GM12878 (cell line): ENCODE measurements around the gene AGAP1. TPM values are rescaled to one million over a fixed set of nuclear protein-coding genes. Genes with fewer than 3 reads are reported as not detected.

Experiments used
- ATAC-seq: fragments of 200-7000 bp; cut with Tn5 transposase; 3 replicates; pipeline ENCODE4 v1.9.1; 2020; ENCODE audit warnings: mild to moderate bottlenecking, moderate library complexity
- BruUV-seq: library from RNA; stranded (reverse); fragments of 400-500 nt; replicated peaks from 2 replicates; lab custom pipeline; 2021; lab: Mats Ljungman, UMichigan
- CTCF ChIA-PET: fragments of 300-600 bp; sonication (Branson Sonifier 250); formaldehyde crosslinking; extraction: SDS; loops from one replicate; lab custom pipeline; 2021; ENCODE audit warnings: inconsistent platforms; lab: Yijun Ruan, JAX
- POLR2A ChIA-PET: fragments of 350-600 bp; formaldehyde crosslinking; extraction: SDS; loops from one replicate; lab custom pipeline; 2021; ENCODE audit warnings: inconsistent platforms; lab: Charles Lee
- RAD21 ChIA-PET: fragments of 300-600 bp; sonication (Branson Sonifier 250); formaldehyde crosslinking; loops from one replicate; lab custom pipeline; 2023; ENCODE audit warnings: antibody characterized with exemption; ENCODE audit not compliant: unreplicated experiment; lab: Charles Lee
- SMC1A ChIA-PET: fragments of 300-600 bp; sonication (Branson Sonifier 250); formaldehyde crosslinking; loops from one replicate; lab custom pipeline; 2023; ENCODE audit not compliant: unreplicated experiment, uncharacterized antibody; lab: Charles Lee
- DNase-seq: peaks from one replicate; pipeline ENCODE4 v3.0.0-alpha.2; 2011; ENCODE audit warnings: low read depth, low spot score
- FAIRE-seq: peaks from 3 replicates; lab custom pipeline; 2011; peaks lifted over from hg19 to GRCh38; lab: Jason Lieb, UNC
- H2AFZ ChIP-seq: 2 replicates; pipeline ENCODE4 v1.6.0; 2011; ENCODE audit warnings: low read depth, low read length, control low read depth; ENCODE audit not compliant: control insufficient read depth
- H3K27ac ChIP-seq: 2 replicates; pipeline ENCODE4 v1.5.1; 2011; ENCODE audit warnings: control low read depth; ENCODE audit not compliant: control insufficient read depth, insufficient read depth
- H3K27me3 ChIP-seq, 2 experiments: replicated peaks in 1 of 2; 2 replicates each; pipeline versions ENCODE4 v1.6.0 to v1.6.1; 2011; ENCODE audit warnings: low read length in 1 of 2; ENCODE audit not compliant: control insufficient read depth in 2 of 2, insufficient read depth in 2 of 2
- H3K36me3 ChIP-seq, 2 experiments: 2 replicates each; pipeline ENCODE4 v1.5.1; 2011; ENCODE audit warnings: low read length in 1 of 2; ENCODE audit not compliant: control insufficient read depth in 2 of 2, insufficient read depth in 2 of 2
- H3K4me1 ChIP-seq: 2 replicates; pipeline ENCODE4 v1.6.1; 2011; ENCODE audit warnings: mild to moderate bottlenecking, low read length, moderate library complexity, mixed read lengths; ENCODE audit not compliant: control insufficient read depth, insufficient read depth
- H3K4me2 ChIP-seq: 2 replicates; pipeline ENCODE4 v1.6.0; 2011; ENCODE audit warnings: control low read depth; ENCODE audit not compliant: control insufficient read depth, insufficient read depth
- H3K4me3 ChIP-seq: fragments of 200-600 bp; sonication (generic); 2 replicates; pipeline ENCODE4 v1.5.1; 2016
- H3K79me2 ChIP-seq: 2 replicates; pipeline ENCODE4 v1.6.0; 2011; ENCODE audit warnings: low read length; ENCODE audit not compliant: control insufficient read depth, insufficient read depth
- H3K9ac ChIP-seq: 2 replicates; pipeline ENCODE4 v1.8.0; 2011; ENCODE audit warnings: low read length, control low read depth, mixed read lengths; ENCODE audit not compliant: control insufficient read depth, insufficient read depth
- H3K9me3 ChIP-seq: replicated peaks from 3 replicates; pipeline ENCODE4 v1.5.1; 2011; ENCODE audit warnings: mild to moderate bottlenecking, low read length; ENCODE audit not compliant: control insufficient read depth, insufficient read depth
- H4K20me1 ChIP-seq: 2 replicates; pipeline ENCODE4 v1.6.0; 2011; ENCODE audit not compliant: control insufficient read depth, insufficient read depth
- CBX3 ChIP-seq: fragments of 200-600 bp; sonication (generic); IDR thresholded peaks from 2 replicates; pipeline ENCODE4 v1.6.1; 2016; ENCODE audit warnings: low read depth, borderline replicate concordance
- CHD1 ChIP-seq: IDR thresholded peaks from 2 replicates; pipeline ENCODE4 v1.6.1; 2012; ENCODE audit warnings: low read depth, low read length, improper control_type of control experiment
- ELK1 ChIP-seq: IDR thresholded peaks from 2 replicates; pipeline ENCODE4 v1.6.1; 2012; ENCODE audit warnings: low read depth, low read length, improper control_type of control experiment
- FOXK2 ChIP-seq: fragments of 450-650 bp; IDR thresholded peaks from 2 replicates; pipeline ENCODE4 v1.6.1; 2017; ENCODE audit warnings: mild to moderate bottlenecking, moderate library complexity
- HDGF ChIP-seq: fragments of 450-650 bp; IDR thresholded peaks from 2 replicates; pipeline ENCODE4 v1.6.1; 2016; ENCODE audit warnings: antibody characterized with exemption
- MEF2A ChIP-seq: IDR thresholded peaks from 2 replicates; pipeline ENCODE4 v1.6.1; 2011; ENCODE audit warnings: low read depth, mild to moderate bottlenecking, low read length, moderate library complexity; ENCODE audit not compliant: insufficient read depth
- MEF2B ChIP-seq: fragments of 450-650 bp; IDR thresholded peaks from 2 replicates; pipeline ENCODE4 v1.6.1; 2018; ENCODE audit warnings: mild to moderate bottlenecking, moderate library complexity; ENCODE audit not compliant: partially characterized antibody, poor library complexity, severe bottlenecking
- MYB ChIP-seq: fragments of 150-350 bp; IDR thresholded peaks from 2 replicates; pipeline ENCODE4 v1.6.1; 2014; ENCODE audit warnings: mild to moderate bottlenecking, low read depth, low read length, borderline replicate concordance
- RELB ChIP-seq: fragments of 450-650 bp; IDR thresholded peaks from 2 replicates; pipeline ENCODE4 v1.6.1; 2017; ENCODE audit warnings: low read depth, mild to moderate bottlenecking, moderate library complexity
- RUNX3 ChIP-seq: IDR thresholded peaks from 2 replicates; pipeline ENCODE4 v1.6.1; 2012; ENCODE audit warnings: low read length, inconsistent platforms
- SMAD1 ChIP-seq: fragments of 450-650 bp; IDR thresholded peaks from 2 replicates; pipeline ENCODE4 v1.6.1; 2018; ENCODE audit warnings: mild to moderate bottlenecking, low read depth; ENCODE audit not compliant: partially characterized antibody
- SMC3 ChIP-seq: IDR thresholded peaks from 2 replicates; pipeline ENCODE4 v1.6.1; 2011; ENCODE audit warnings: low read length, improper control_type of control experiment, borderline replicate concordance
- USF1 ChIP-seq: IDR thresholded peaks from 2 replicates; pipeline ENCODE4 v1.6.1; 2011; ENCODE audit warnings: borderline replicate concordance, low read depth, mild to moderate bottlenecking, moderate library complexity, mixed read lengths, low read length; ENCODE audit not compliant: insufficient read depth; ENCODE audit errors: extremely low read length
- YY1 ChIP-seq: IDR thresholded peaks from 2 replicates; pipeline ENCODE4 v1.6.1; 2011; ENCODE audit warnings: low read depth, mild to moderate bottlenecking, low read length
- WGBS: methylation state at CpG from one replicate; pipeline ENCODE4 v1.1.6; 2016; ENCODE audit warnings: low lambda C conversion rate; ENCODE audit not compliant: insufficient replicate concordance, insufficient coverage; ENCODE audit errors: missing lambda C conversion rate; 5-methylcytosine and 5-hydroxymethylcytosine counted together
- in situ Hi-C: fragments of 300-500 bp; cut with MboI; formaldehyde crosslinking; loops from 9 replicates; pipeline ENCODE4 v1.14.3; 2018; ENCODE audit warnings: mixed read lengths
- intact Hi-C: fragments of 100-400 bp; cut with micrococcal nuclease; formaldehyde crosslinking; loops from one replicate; pipeline ENCODE4 v1.14.2; 2022; ENCODE audit not compliant: unreplicated experiment
- polyA plus RNA-seq, 11 experiments: library from polyadenylated mRNA; depleted of rRNA in 4 of 11; unstranded in 6 of 11; stranded (reverse) in 5 of 11; fragments of >200 nt; fragmentation: Nextera tagmentation in 4 of 11; fragmentation: Illumina TruSeq in 1 of 11; extraction: Ambion mirVana in 4 of 11; extraction: Trizol in 1 of 11; gene quantifications; 1 replicate in 1 of 11; 2 replicates in 10 of 11; pipeline versions ENCODE4 v1.2.1 to v1.2.3, GENCODE V29; 2011 to 2016; ENCODE audit warnings: inconsistent platforms in 2 of 11, missing spikeins in 2 of 11, low read depth in 1 of 11
- total RNA-seq, 4 experiments: library from RNA; depleted of rRNA in 3 of 4; stranded (reverse); fragments of >200 nt in 3 of 4; fragmentation: Illumina TruSeq in 1 of 4; extraction: Trizol in 1 of 4; gene quantifications; 2 replicates each; pipeline versions ENCODE4 v1.2.1 to v1.2.3, GENCODE V29; 2013 to 2021

The AGAP1 gene
- total and polyA plus RNA-seq, 10 of the 15 experiments (the other 5 are each of a cell fraction or from before 2014, with no cell fraction given): 0.05 to 0.15 (median 0.06) TPM; not detected in 7

GRCh38 chr2:236133410-236134012 lies 639.7 kb downstream of the AGAP1 start:
- CTCF ChIA-PET: no interaction called here
- SMC1A ChIA-PET: no interaction called here

More at GRCh38 chr2:236133410-236134012, 639.7 kb downstream of the AGAP1 start:
- H4K20me1 ChIP-seq: no peaks in the 10 kb centered on the region
- no peak overlapping the region for H3K4me2 ChIP-seq
- no peak for DNase-seq
- POLR2A ChIA-PET: no interaction called here
- in situ Hi-C loops (no loop called here), intact Hi-C loops (no loop called here)
- H3K9ac ChIP-seq: no peak overlapping the region
- no peaks in the 10 kb centered on the region for H3K36me3 ChIP-seq
- no peaks in the 10 kb centered on the region; a peak in 1 of 4 replicates for H3K27me3 ChIP-seq
- H2AFZ ChIP-seq: no peak overlapping the region
- no peak overlapping the region for H3K27ac ChIP-seq
- FAIRE-seq: no peak
- no peaks in the 10 kb centered on the region for H3K9me3 ChIP-seq
- H3K79me2 ChIP-seq: no peaks in the 10 kb centered on the region
- no TSS peak for BruUV-seq
- H3K4me1 ChIP-seq: no peaks in the 10 kb centered on the region; the same call in 1 of the 2 replicates
- RAD21 ChIA-PET: no interaction called here
- ATAC-seq: no peak
- WGBS: 44% methylated on average over 12 of the region's 12 CpGs
- H3K4me3 ChIP-seq: no peak overlapping the region
- TF ChIP-seq FOXK2 (no peak), MEF2A (no peak), RUNX3 (no peak), MYB (no peak), ELK1 (no peak), YY1 (no peak), SMC3 (no peak), HDGF (no peak), USF1 (no peak), RELB (no peak), CBX3 (no peak), CHD1 (no peak), SMAD1 (no peak), MEF2B (no peak)
